NCI-H2171 treated with DMSO at 0.1 percent for 48 hours (cell line): ENCODE measurements around the gene RCBTB1.
"Not testable (repeated sequence)": the region's sequence is repeated elsewhere in the genome, so short reads cannot be mapped to it uniquely, and the experiment has no call there.

Experiments
- DNase-seq: peaks from one replicate; lab custom pipeline; 2025; lab: John Stamatoyannopoulos, UW

Gene RCBTB1

GRCh38 chr13:49516467-49516866 is 68.9 kb downstream of the RCBTB1 start:
- DNase-seq: peak; percentile 20

GRCh38 chr13:49512578-49512977 is 72.8 kb downstream of the RCBTB1 start:
- DNase-seq: no peak

- DNase-seq: no peak
Observed at GRCh38 chr13:49503951-49504350, 81.4 kb downstream of the RCBTB1 start.

GRCh38 chr13:49502954-49503353 is 82.4 kb downstream of the RCBTB1 start:
- DNase-seq: no peak

GRCh38 chr13:49499889-49500660 is 85.3 kb downstream of the RCBTB1 start:
- DNase-seq: no peak

GRCh38 chr13:49498206-49498605 is 87.2 kb downstream of the RCBTB1 start:
- DNase-seq: no peak

GRCh38 chr13:49497272-49497671 is 88.1 kb downstream of the RCBTB1 start:
- no peak for DNase-seq

GRCh38 chr13:49496837-49497236 is 88.5 kb downstream of the RCBTB1 start:
- not testable (repeated sequence) for DNase-seq

GRCh38 chr13:49495783-49496762 is 89.3 kb downstream of the RCBTB1 start, which contains the start of gene PHF11:
Gene PHF11, plus strand, starts transcription at chr13:49495953. Its CDS starts 49 bp downstream, at chr13:49496002.
- no peak for DNase-seq

GRCh38 chr13:49494645-49495044 is 90.7 kb downstream of the RCBTB1 start:
- no peak for DNase-seq

GRCh38 chr13:49488563-49488962 is 96.8 kb downstream of the RCBTB1 start:
- DNase-seq: no peak
